Astrocyte (in vitro differentiated cells and primary cell): Measurements from ENCODE around the gene C1orf21. TPM values are rescaled to one million over a fixed set of nuclear protein-coding genes. Genes with fewer than 3 reads are reported as not detected.
A peak's percentile ranks its signal among the peaks of the same experiment; 100 is the strongest.

Source experiments
- DNase-seq: peaks from one replicate; pipeline ENCODE4 v3.0.0-alpha.2; 2010; ENCODE audit warnings: low read depth
- FAIRE-seq: peaks from 2 replicates; lab custom pipeline; 2011; peaks lifted over from hg19 to GRCh38; lab: Jason Lieb, UNC
- H2AFZ ChIP-seq: 2 replicates; pipeline ENCODE4 v1.6.0; 2012; ENCODE audit warnings: low read depth, low read length, inconsistent platforms
- H3K27ac ChIP-seq: 2 replicates; pipeline ENCODE4 v1.5.1; 2011; ENCODE audit warnings: low read depth, low read length, inconsistent platforms
- H3K27me3 ChIP-seq: 2 replicates; pipeline ENCODE4 v1.6.0; 2011; ENCODE audit warnings: low read length, inconsistent platforms; ENCODE audit not compliant: insufficient read depth
- H3K36me3 ChIP-seq: 2 replicates; pipeline ENCODE4 v1.5.1; 2011; ENCODE audit warnings: low read length, inconsistent platforms; ENCODE audit not compliant: insufficient read depth
- H3K4me1 ChIP-seq: 2 replicates; pipeline ENCODE4 v1.5.1; 2011; ENCODE audit warnings: low read length, inconsistent platforms; ENCODE audit not compliant: insufficient read depth
- H3K4me2 ChIP-seq: 2 replicates; pipeline ENCODE4 v1.6.0; 2012; ENCODE audit warnings: low read length, inconsistent platforms
- H3K4me3 ChIP-seq: 2 replicates; pipeline ENCODE4 v1.5.1; 2011; ENCODE audit warnings: low read depth, mild to moderate bottlenecking, low read length, inconsistent platforms; ENCODE audit not compliant: insufficient read depth
- H3K79me2 ChIP-seq: 2 replicates; pipeline ENCODE4 v1.6.0; 2012; ENCODE audit warnings: mild to moderate bottlenecking, low read length, inconsistent platforms; ENCODE audit not compliant: insufficient read depth
- H3K9ac ChIP-seq: 2 replicates; pipeline ENCODE4 v1.6.0; 2012; ENCODE audit warnings: mild to moderate bottlenecking, low read length, inconsistent platforms
- H3K9me3 ChIP-seq: 2 replicates; pipeline ENCODE4 v1.5.1; 2012; ENCODE audit warnings: low read depth, mild to moderate bottlenecking, low read length, inconsistent platforms; ENCODE audit not compliant: insufficient read depth
- H4K20me1 ChIP-seq: 2 replicates; pipeline ENCODE4 v1.6.0; 2012; ENCODE audit warnings: low read length, inconsistent platforms; ENCODE audit not compliant: insufficient read depth
- H3K27ac Mint-ChIP-seq: one replicate; pipeline ENCODE4 v1.8.0; 2021; ENCODE audit warnings: mild to moderate bottlenecking, mixed read lengths; ENCODE audit not compliant: unreplicated experiment
- H3K27me3 Mint-ChIP-seq: one replicate; pipeline ENCODE4 v1.8.0; 2021; ENCODE audit warnings: low read depth, mixed read lengths; ENCODE audit not compliant: unreplicated experiment
- H3K36me3 Mint-ChIP-seq: one replicate; pipeline ENCODE4 v1.8.0; 2021; ENCODE audit warnings: low read depth, mixed read lengths; ENCODE audit not compliant: unreplicated experiment
- H3K4me1 Mint-ChIP-seq: one replicate; pipeline ENCODE4 v1.8.0; 2021; ENCODE audit warnings: low read depth, mixed read lengths; ENCODE audit not compliant: unreplicated experiment
- H3K4me3 Mint-ChIP-seq: one replicate; pipeline ENCODE4 v1.8.0; 2021; ENCODE audit warnings: mild to moderate bottlenecking, moderate library complexity, mixed read lengths; ENCODE audit not compliant: unreplicated experiment
- H3K9me3 Mint-ChIP-seq: one replicate; pipeline ENCODE4 v1.8.0; 2021; ENCODE audit warnings: mild to moderate bottlenecking, mixed read lengths; ENCODE audit not compliant: unreplicated experiment
- EZH2 ChIP-seq: IDR thresholded peaks from 2 replicates; pipeline ENCODE4 v1.6.1; 2012; ENCODE audit warnings: mild to moderate bottlenecking, low read length, inconsistent platforms; ENCODE audit not compliant: insufficient read depth
- total RNA-seq: library from RNA; stranded (reverse); gene quantifications from 2 replicates; pipeline ENCODE4 v1.2.1, GENCODE V29; 2021
- TF ChIP-seq, protein P1 (sequence below): IDR thresholded peaks from 2 replicates; pipeline ENCODE4 v1.5.1; 2011; ENCODE audit warnings: low read depth, mild to moderate bottlenecking, inconsistent platforms, low read length, moderate library complexity; ENCODE audit not compliant: insufficient read depth

The C1orf21 gene
- total RNA-seq, 1 donor from 2014 or later = 15.1 TPM

DNA sequence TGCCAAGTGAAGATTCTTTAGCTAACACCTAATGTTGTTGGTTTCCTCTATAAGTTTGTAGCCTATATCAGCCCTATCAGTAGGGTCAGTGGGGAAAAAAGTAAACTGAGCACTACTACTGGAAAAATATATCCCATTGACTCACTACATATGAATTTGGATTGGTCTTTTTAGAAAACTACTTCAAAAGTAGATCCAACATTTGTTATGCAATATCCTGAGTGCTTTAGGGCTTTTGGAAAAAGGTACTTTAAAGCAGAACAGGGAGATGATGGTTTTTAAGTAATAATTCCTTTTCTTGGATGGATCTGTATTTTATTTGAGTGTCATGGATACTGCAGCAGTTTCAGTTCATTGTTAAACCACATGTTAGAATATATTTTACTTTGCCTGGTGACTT lies 7.1 kb downstream of the C1orf21 start:
- Mint-ChIP-seq H3K4me1 (peaks cover 23% of the 10 kb centered on the region), H3K9me3 (no peaks in the 10 kb centered on the region)
- H3K79me2 ChIP-seq = peaks cover 4% of the 10 kb centered on the region

DNA sequence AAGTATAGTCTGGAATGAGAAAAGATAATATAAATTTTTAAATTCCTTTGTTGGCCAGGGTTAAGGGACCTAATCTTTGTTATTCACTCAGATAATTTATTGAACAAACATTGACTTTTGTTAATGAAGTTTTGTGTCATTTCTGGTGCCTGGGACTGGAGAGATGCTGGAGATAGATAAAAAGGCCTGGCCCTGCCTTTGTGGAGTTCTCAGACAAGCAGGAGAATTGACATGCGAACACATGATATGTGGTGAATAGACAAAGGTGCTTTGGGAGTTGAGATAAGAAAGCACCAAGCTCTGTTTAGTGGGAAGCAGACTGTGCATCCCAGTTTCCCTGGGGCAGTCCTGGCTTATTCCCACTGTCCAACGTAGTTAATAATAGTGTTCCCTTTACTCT lies 8.5 kb downstream of the C1orf21 start:
- FAIRE-seq (no peak), DNase-seq (no peak)
- Histone ChIP-seq H3K27ac (no peak overlapping the region), H3K9ac (no peak overlapping the region), H3K36me3 (no peaks in the 10 kb centered on the region), H4K20me1 (peaks cover 4% of the 10 kb centered on the region), H3K4me1 (no peaks in the 10 kb centered on the region), H2AFZ (no peak overlapping the region), H3K4me2 (no peak overlapping the region), H3K79me2 (peaks cover 9% of the 10 kb centered on the region), H3K9me3 (no peaks in the 10 kb centered on the region), H3K27me3 (no peaks in the 10 kb centered on the region), H3K4me3 (no peak overlapping the region)
- Mint-ChIP-seq H3K4me3 (no peak overlapping the region), H3K27ac (no peak overlapping the region), H3K36me3 (no peaks in the 10 kb centered on the region), H3K9me3 (no peaks in the 10 kb centered on the region), H3K27me3 (no peaks in the 10 kb centered on the region), H3K4me1 (peaks cover 12% of the 10 kb centered on the region)
- TF ChIP-seq, protein P1, sequence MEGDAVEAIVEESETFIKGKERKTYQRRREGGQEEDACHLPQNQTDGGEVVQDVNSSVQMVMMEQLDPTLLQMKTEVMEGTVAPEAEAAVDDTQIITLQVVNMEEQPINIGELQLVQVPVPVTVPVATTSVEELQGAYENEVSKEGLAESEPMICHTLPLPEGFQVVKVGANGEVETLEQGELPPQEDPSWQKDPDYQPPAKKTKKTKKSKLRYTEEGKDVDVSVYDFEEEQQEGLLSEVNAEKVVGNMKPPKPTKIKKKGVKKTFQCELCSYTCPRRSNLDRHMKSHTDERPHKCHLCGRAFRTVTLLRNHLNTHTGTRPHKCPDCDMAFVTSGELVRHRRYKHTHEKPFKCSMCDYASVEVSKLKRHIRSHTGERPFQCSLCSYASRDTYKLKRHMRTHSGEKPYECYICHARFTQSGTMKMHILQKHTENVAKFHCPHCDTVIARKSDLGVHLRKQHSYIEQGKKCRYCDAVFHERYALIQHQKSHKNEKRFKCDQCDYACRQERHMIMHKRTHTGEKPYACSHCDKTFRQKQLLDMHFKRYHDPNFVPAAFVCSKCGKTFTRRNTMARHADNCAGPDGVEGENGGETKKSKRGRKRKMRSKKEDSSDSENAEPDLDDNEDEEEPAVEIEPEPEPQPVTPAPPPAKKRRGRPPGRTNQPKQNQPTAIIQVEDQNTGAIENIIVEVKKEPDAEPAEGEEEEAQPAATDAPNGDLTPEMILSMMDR = no peak
- TF ChIP-seq EZH2 = no peak

More for the DNA sequence above, 7.1 kb downstream of the C1orf21 start:
- no peaks in the 10 kb centered on the region for H3K36me3 Mint-ChIP-seq
- H3K9me3 ChIP-seq = no peaks in the 10 kb centered on the region
- H3K4me1 ChIP-seq = no peaks in the 10 kb centered on the region
- H3K27me3 ChIP-seq = no peaks in the 10 kb centered on the region
- no peaks in the 10 kb centered on the region for H3K27me3 Mint-ChIP-seq
- H3K4me2 ChIP-seq = no peak overlapping the region
- H3K27ac Mint-ChIP-seq = no peak overlapping the region
- no peak overlapping the region for H2AFZ ChIP-seq
- peaks cover 4% of the 10 kb centered on the region for H4K20me1 ChIP-seq
- no peak overlapping the region for H3K27ac ChIP-seq
- H3K36me3 ChIP-seq = no peaks in the 10 kb centered on the region
- DNase-seq (peak; percentile 17), FAIRE-seq (no peak)
- no peak overlapping the region for H3K4me3 Mint-ChIP-seq
- no peak overlapping the region for H3K9ac ChIP-seq
- TF ChIP-seq EZH2 = no peak
- TF ChIP-seq, protein P1 = no peak
- H3K4me3 ChIP-seq = no peak overlapping the region

DNA sequence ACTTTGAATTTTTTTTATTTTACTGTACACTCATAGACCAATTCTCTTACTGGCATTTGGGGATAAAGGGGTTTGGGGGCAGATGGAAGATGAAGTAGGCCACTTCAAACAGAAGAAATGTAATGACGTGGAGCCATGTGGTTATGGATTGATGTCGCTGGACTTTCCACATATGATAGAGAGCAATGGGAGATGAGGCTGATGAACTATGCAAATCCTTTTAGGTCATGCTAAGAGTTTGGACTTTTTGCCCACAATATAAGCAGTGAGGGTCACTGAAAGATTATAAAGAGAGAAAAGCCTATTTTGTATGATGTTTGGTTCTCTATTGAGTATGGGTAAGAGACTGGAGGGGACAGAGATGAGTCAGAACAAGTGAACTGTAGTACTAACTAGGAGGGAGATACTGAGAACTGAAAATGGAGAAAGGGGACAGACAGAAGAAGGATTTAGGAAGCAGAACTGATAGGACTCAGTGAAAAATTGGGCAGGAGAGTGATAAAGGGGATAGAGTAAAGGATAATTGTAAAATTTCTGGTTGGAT lies 9.2 kb downstream of the C1orf21 start:
- Mint-ChIP-seq H3K4me1 (peaks cover 10% of the 10 kb centered on the region), H3K36me3 (no peaks in the 10 kb centered on the region), H3K27ac (no peak overlapping the region), H3K27me3 (no peaks in the 10 kb centered on the region), H3K9me3 (no peaks in the 10 kb centered on the region), H3K4me3 (no peak overlapping the region)
- H3K4me2 ChIP-seq = no peak overlapping the region
- H3K36me3 ChIP-seq = no peaks in the 10 kb centered on the region
- no peak overlapping the region for H3K27ac ChIP-seq
- TF ChIP-seq, protein P1 = no peak
- TF ChIP-seq EZH2 = no peak
- FAIRE-seq (no peak), DNase-seq (no peak)
- no peaks in the 10 kb centered on the region for H3K9me3 ChIP-seq
- peaks cover 8% of the 10 kb centered on the region for H3K79me2 ChIP-seq
- no peaks in the 10 kb centered on the region for H3K27me3 ChIP-seq
- H3K9ac ChIP-seq = no peak overlapping the region
- peaks cover 4% of the 10 kb centered on the region for H4K20me1 ChIP-seq
- no peaks in the 10 kb centered on the region for H3K4me1 ChIP-seq
- no peak overlapping the region for H3K4me3 ChIP-seq
- H2AFZ ChIP-seq = no peak overlapping the region
